PC-3 (cell line): ENCODE results near the gene FAT4. TPM values are rescaled to one million over a fixed set of nuclear protein-coding genes. Genes with fewer than 3 reads are reported as not detected.
A peak's percentile ranks its signal among the peaks of the same experiment; 100 is the strongest.

Experiments used
- ATAC-seq: fragments of 200-7000 bp; cut with Tn5 transposase; 2 replicates; pipeline ENCODE4 v1.9.1; 2020; ENCODE audit warnings: mild to moderate bottlenecking, moderate library complexity
- Bru-seq: library from RNA; stranded (reverse); fragments of 400-500 nt; gene quantifications from one replicate; lab custom pipeline; 2021; lab: Mats Ljungman, UMichigan
- BruChase-seq, 2 experiments: library from RNA; stranded (reverse); fragments of 400-500 nt; gene quantifications; one replicate each; lab custom pipeline; 2021; lab: Mats Ljungman, UMichigan
- BruUV-seq: library from RNA; stranded (reverse); fragments of 400-500 nt; replicated peaks from 2 replicates; lab custom pipeline; 2021; lab: Mats Ljungman, UMichigan
- CTCF ChIA-PET: fragments of 300-600 bp; sonication (Branson Sonifier 250); formaldehyde crosslinking; loops from one replicate; lab custom pipeline; 2022; ENCODE audit warnings: antibody characterized with exemption; lab: Charles Lee
- POLR2A ChIA-PET: fragments of 300-600 bp; sonication (Branson Sonifier 250); formaldehyde crosslinking; loops from one replicate; lab custom pipeline; 2022; ENCODE audit warnings: antibody characterized with exemption; ENCODE audit not compliant: unreplicated experiment; lab: Charles Lee
- DNase-seq: peaks from one replicate; pipeline ENCODE4 v3.0.0-alpha.2; 2015
- H2AFZ ChIP-seq: fragments of 300-600 bp; sonication (generic); 2 replicates; pipeline ENCODE4 v1.6.0; 2016; ENCODE audit warnings: antibody characterized with exemption, low read length
- H3F3A ChIP-seq: fragments of 300-600 bp; sonication (generic); one replicate; pipeline ENCODE4 v1.6.0; 2017; ENCODE audit warnings: antibody characterized with exemption, low read length, control low read depth, mild to moderate bottlenecking; ENCODE audit not compliant: unreplicated experiment
- H3K27ac ChIP-seq: fragments of 300-600 bp; sonication (generic); 2 replicates; pipeline ENCODE4 v1.5.1; 2016; ENCODE audit warnings: mild to moderate bottlenecking, low read length
- H3K27me3 ChIP-seq: fragments of 300-600 bp; sonication (generic); 2 replicates; pipeline ENCODE4 v1.6.1; 2016; ENCODE audit warnings: low read length, mixed read lengths
- H3K36me3 ChIP-seq: fragments of 300-600 bp; sonication (generic); 2 replicates; pipeline ENCODE4 v1.6.1; 2016; ENCODE audit warnings: low read depth, mixed run types, low read length, mixed read lengths
- H3K4me1 ChIP-seq: fragments of 300-600 bp; sonication (generic); 2 replicates; pipeline ENCODE4 v1.5.1; 2016; ENCODE audit warnings: low read length; ENCODE audit not compliant: insufficient read depth
- H3K4me2 ChIP-seq: fragments of 300-600 bp; sonication (generic); 2 replicates; pipeline ENCODE4 v1.6.0; 2016; ENCODE audit warnings: low read length
- H3K4me3 ChIP-seq: fragments of 300-600 bp; sonication (generic); 2 replicates; pipeline ENCODE4 v1.5.1; 2016; ENCODE audit warnings: mild to moderate bottlenecking, low read length, mixed read lengths
- H3K79me2 ChIP-seq: fragments of 300-600 bp; sonication (generic); 2 replicates; pipeline ENCODE4 v1.6.1; 2017; ENCODE audit warnings: low read length, mixed read lengths
- H3K9ac ChIP-seq: fragments of 300-600 bp; sonication (generic); 2 replicates; pipeline ENCODE4 v1.6.0; 2016; ENCODE audit warnings: mild to moderate bottlenecking, low read length
- H3K9me2 ChIP-seq: fragments of 300-600 bp; sonication (generic); replicated peaks from 2 replicates; pipeline ENCODE4 v1.6.1; 2016; ENCODE audit warnings: mixed run types, low read length, mixed read lengths
- H3K9me3 ChIP-seq: fragments of 300-600 bp; sonication (generic); 2 replicates; pipeline ENCODE4 v1.6.1; 2016; ENCODE audit warnings: low read length, mixed read lengths
- H4K20me1 ChIP-seq: fragments of 300-600 bp; sonication (generic); 2 replicates; pipeline ENCODE4 v1.6.1; 2016; ENCODE audit warnings: low read length, mixed read lengths
- CTCF ChIP-seq: fragments of 300-600 bp; sonication (generic); conservative IDR thresholded peaks from 2 replicates; pipeline ENCODE4 v1.5.1; 2017; ENCODE audit warnings: antibody characterized with exemption, low read depth, mild to moderate bottlenecking, low read length
- EZH2 ChIP-seq: fragments of 300-600 bp; sonication (generic); IDR thresholded peaks from one replicate; pipeline ENCODE4 v1.6.1; 2017; ENCODE audit warnings: antibody characterized with exemption, mild to moderate bottlenecking, low read length; ENCODE audit not compliant: unreplicated experiment
- EZH2phosphoT487 ChIP-seq: fragments of 300-600 bp; sonication (generic); IDR thresholded peaks from 2 replicates; pipeline ENCODE4 v1.6.1; 2018; ENCODE audit warnings: mild to moderate bottlenecking, antibody characterized with exemption, low read length, borderline replicate concordance
- intact Hi-C: fragments of 100-400 bp; cut with micrococcal nuclease; formaldehyde crosslinking; loops from 2 replicates; pipeline ENCODE4 v1.9.0; 2023
- long read RNA-seq: library from polyadenylated mRNA; unstranded; transcript quantifications from one replicate; pipeline ENCODE4 v2.0.0, GENCODE V29; 2021; ENCODE audit not compliant: unreplicated experiment
- total RNA-seq: library from RNA; depleted of rRNA; stranded (reverse); fragments of >200 nt; gene quantifications from 2 replicates; pipeline ENCODE4 v1.2.3, GENCODE V29; 2014; rRNA removed

The FAT4 gene
- total RNA-seq (0.95 and 1.4 TPM in 2 replicates), Bru-seq, nascent RNA (percentile 37 among the genes with signal in this experiment), BruChase-seq, experiment 1, labeled RNA remaining after a 6-hour chase (percentile 39 among the genes with signal in this experiment), BruChase-seq, experiment 2, labeled RNA remaining after a 2-hour chase (percentile 33 among the genes with signal in this experiment)
- long read RNA-seq, partial matches to known transcripts = 0 of 1 reads
- long read RNA-seq, other reads (novel, unspliced or antisense) = 1 of 1 reads

GRCh38 chr4:125314676-125315575 lies at the start of gene FAT4:
Gene FAT4 (plus strand): TSS chr4:125314955. CDS start chr4:125316412, 1,457 bp downstream.
- BruUV-seq = TSS peak; percentile 67
- peak; percentile 88 for ATAC-seq
- peaks cover 6% of the 10 kb centered on the region for H3K4me1 ChIP-seq
- H3K79me2 ChIP-seq = no peaks in the 10 kb centered on the region
- H3K36me3 ChIP-seq = no peaks in the 10 kb centered on the region
- no peaks in the 10 kb centered on the region for H3K9me3 ChIP-seq
- TF ChIP-seq EZH2 (no peak), CTCF (no peak), EZH2phosphoT487 (no peak)
- H3K4me3 ChIP-seq = peak within 1 kb of the TSS; percentile 93
- peak within 1 kb of the TSS; percentile 96 for H2AFZ ChIP-seq
- no peak within 1 kb of the TSS for H3K27ac ChIP-seq
- peak within 1 kb of the TSS; percentile 95 for H3K4me2 ChIP-seq
- ChIA-PET POLR2A (interaction anchor here (0.7 kb wide), 1 partner anchor 413 kb away, joined by 9 read pairs; no protein-coding TSS in a partner anchor), CTCF (interaction anchor here (0.5 to 0.7 kb wide), 6 partner anchors 56 to 1373 kb away, joined by 3 to 9 read pairs (median 4); no protein-coding TSS in a partner anchor)
- no peaks in the 10 kb centered on the region for H3K9me2 ChIP-seq
- H3K9ac ChIP-seq = peak within 1 kb of the TSS; percentile 39
- peak; percentile 85 for DNase-seq
- H4K20me1 ChIP-seq = no peaks in the 10 kb centered on the region
- no peaks in the 10 kb centered on the region for H3F3A ChIP-seq
- H3K27me3 ChIP-seq = no peaks in the 10 kb centered on the region
- intact Hi-C loops = loop anchor here (5.0 to 10.0 kb wide), 3 partner anchors 310 to 1370 kb away; no protein-coding TSS in a partner anchor

GRCh38 chr4:125265846-125266245 lies 48.9 kb upstream of the FAT4 start:
- BruUV-seq = no TSS peak
- Histone ChIP-seq H3K4me1 (peaks cover 7% of the 10 kb centered on the region; the same call in 1 of the 2 replicates), H3K9me2 (no peaks in the 10 kb centered on the region), H3K9ac (no peak overlapping the region), H4K20me1 (no peaks in the 10 kb centered on the region), H3K9me3 (no peaks in the 10 kb centered on the region), H3K4me3 (no peak overlapping the region), H3K27ac (no peak overlapping the region), H3K36me3 (no peaks in the 10 kb centered on the region), H2AFZ (no peak overlapping the region), H3K4me2 (no peak overlapping the region), H3F3A (no peaks in the 10 kb centered on the region), H3K79me2 (no peaks in the 10 kb centered on the region), H3K27me3 (no peaks in the 10 kb centered on the region)
- ChIA-PET POLR2A (no interaction called here), CTCF (no interaction called here)
- TF ChIP-seq CTCF = no peak
- TF ChIP-seq EZH2phosphoT487 = no peak
- TF ChIP-seq EZH2 = no peak
- intact Hi-C loops = no loop called here
- ATAC-seq (no peak), DNase-seq (no peak)
